ENCODE measurements around the gene ERMP1. TPM values are rescaled to one million over a fixed set of nuclear protein-coding genes. Genes with fewer than 3 reads are reported as not detected.

The ERMP1 gene
- total and polyA plus RNA-seq, 2 donors (not counting 1 experiment from before 2014, with no cell fraction given), result 4.9 to 10.6 TPM

DNA sequence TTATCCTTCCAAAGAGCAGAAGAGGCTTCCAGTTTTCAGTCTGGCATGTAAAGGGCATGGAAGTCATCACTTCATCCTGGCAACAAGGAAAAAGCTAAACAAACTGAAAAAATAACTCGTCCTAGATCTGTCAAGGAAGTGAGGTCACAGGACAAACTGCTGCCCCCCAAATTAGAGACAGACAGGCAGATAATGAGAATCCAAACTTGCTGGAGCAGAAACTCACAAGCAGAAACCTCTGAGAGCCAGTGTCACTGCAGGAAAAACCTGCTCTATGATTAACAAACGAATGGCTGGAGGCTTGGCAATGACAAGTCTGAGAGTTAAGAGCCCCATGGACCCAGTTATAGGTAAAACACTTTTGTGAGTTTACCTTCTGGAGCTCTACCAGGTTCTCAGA lies 38.9 kb upstream of the ERMP1 start:
- Histone ChIP-seq H3K4me3 (ENCODE audit: control extremely low read depth in 1 of 5, extremely low read depth in 1 of 5, insufficient read depth in 1 of 5, low read depth in 2 of 5, low read length in 4 of 5) (no peak overlapping the region), H3K27ac (ENCODE audit: low read length in 2 of 2) (no peak overlapping the region), H3K36me3 (replicated peaks in 1 of 2; ENCODE audit: control extremely low read depth in 1 of 2, control insufficient read depth in 1 of 2, extremely low read depth in 1 of 2, insufficient read depth in 2 of 2, low read length in 1 of 2) (peaks cover 0 to 3% of the 10 kb centered on the region in 2 experiments), H2AFZ (ENCODE audit: insufficient read depth, low read depth, low read length, poor library complexity, severe bottlenecking) (no peak overlapping the region), H3K79me2 (ENCODE audit: control insufficient read depth, insufficient read depth, low read length) (no peaks in the 10 kb centered on the region), H3K9ac (ENCODE audit: low read length) (no peak overlapping the region), H4K20me1 (ENCODE audit: control insufficient read depth, insufficient read depth, low read length, poor library complexity, severe bottlenecking) (no peaks in the 10 kb centered on the region), H3K27me3 (replicated peaks in 1 of 4; ENCODE audit: control extremely low read depth in 1 of 4, control insufficient read depth in 3 of 4, insufficient read depth in 4 of 4, low read length in 3 of 4) (no peaks in the 10 kb centered on the region), H3K4me1 (ENCODE audit: control insufficient read depth in 2 of 2, insufficient read depth in 2 of 2, low read length in 2 of 2) (peaks cover 0 to 7% of the 10 kb centered on the region in 2 donors), H3K4me2 (replicated peaks; ENCODE audit: low read depth, low read length, poor library complexity, severe bottlenecking) (no peak overlapping the region), H3K9me3 (ENCODE audit: control extremely low read depth in 1 of 3, control insufficient read depth in 2 of 3, insufficient read depth in 1 of 3, low read length in 2 of 3) (peaks cover 0 to 2% (median 0%) of the 10 kb centered on the region in 3 donors)
- Mint-ChIP-seq H3K27me3 (no peaks in the 10 kb centered on the region), H3K4me3 (no peak overlapping the region), H3K27ac (no peak overlapping the region), H3K9me3 (ENCODE audit: insufficient read depth) (no peaks in the 10 kb centered on the region), H3K4me1 (peaks cover 7% of the 10 kb centered on the region)
- DNase-seq, result no peak
- intact Hi-C loops (cut with micrococcal nuclease), result no loop called here
- POLR2A ChIA-PET, result no interaction called here
- CTCF ChIA-PET, result interaction anchor here (0.7 to 1.0 kb wide), 2 partner anchors 14 to 706 kb away, joined by 3 read pairs; no protein-coding TSS in a partner anchor
- TF ChIP-seq CTCF (IDR thresholded peaks at IDR 0.05) (no peak), EZH2 (IDR thresholded peaks at IDR 0.05; ENCODE audit: borderline replicate concordance, insufficient read depth, low read depth, low read length, poor library complexity, severe bottlenecking) (no peak)
- ATAC-seq (ENCODE audit: low read depth), result no peak
- WGBS (ENCODE audit: insufficient coverage), result 80% methylated on average over 2 of the region's 2 CpGs

GRCh38 chr9:5870691-5871090 lies 37.8 kb upstream of the ERMP1 start:
- CTCF ChIA-PET, result no interaction called here
- Histone ChIP-seq H3K79me2 (ENCODE audit: control insufficient read depth, insufficient read depth, low read length) (no peaks in the 10 kb centered on the region), H3K4me2 (replicated peaks; ENCODE audit: low read depth, low read length, poor library complexity, severe bottlenecking) (no peak overlapping the region), H3K36me3 (replicated peaks in 1 of 2; ENCODE audit: control extremely low read depth in 1 of 2, control insufficient read depth in 1 of 2, extremely low read depth in 1 of 2, insufficient read depth in 2 of 2, low read length in 1 of 2) (no peaks in the 10 kb centered on the region), H2AFZ (ENCODE audit: insufficient read depth, low read depth, low read length, poor library complexity, severe bottlenecking) (no peak overlapping the region), H4K20me1 (ENCODE audit: control insufficient read depth, insufficient read depth, low read length, poor library complexity, severe bottlenecking) (no peaks in the 10 kb centered on the region), H3K9ac (ENCODE audit: low read length) (no peak overlapping the region), H3K4me3 (ENCODE audit: control extremely low read depth in 1 of 5, extremely low read depth in 1 of 5, insufficient read depth in 1 of 5, low read depth in 2 of 5, low read length in 4 of 5) (no peak overlapping the region), H3K4me1 (ENCODE audit: control insufficient read depth in 2 of 2, insufficient read depth in 2 of 2, low read length in 2 of 2) (peaks cover 0 to under 1% of the 10 kb centered on the region in 2 donors), H3K9me3 (ENCODE audit: control extremely low read depth in 1 of 3, control insufficient read depth in 2 of 3, insufficient read depth in 1 of 3, low read length in 2 of 3) (no peaks in the 10 kb centered on the region), H3K27ac (ENCODE audit: low read length in 2 of 2) (no peak overlapping the region), H3K27me3 (replicated peaks in 1 of 4; ENCODE audit: control extremely low read depth in 1 of 4, control insufficient read depth in 3 of 4, insufficient read depth in 4 of 4, low read length in 3 of 4) (no peaks in the 10 kb centered on the region)
- DNase-seq (no peak), ATAC-seq (ENCODE audit: low read depth) (no peak)
- 100% methylated on average over 1 of the region's 3 CpGs for WGBS (ENCODE audit: insufficient coverage)
- Mint-ChIP-seq H3K4me1 (peaks cover under 1% of the 10 kb centered on the region), H3K27ac (no peak overlapping the region), H3K27me3 (no peaks in the 10 kb centered on the region), H3K9me3 (ENCODE audit: insufficient read depth) (no peaks in the 10 kb centered on the region), H3K4me3 (no peak overlapping the region)
- POLR2A ChIA-PET, result no interaction called here
- TF ChIP-seq CTCF (IDR thresholded peaks at IDR 0.05), result no peak
- TF ChIP-seq EZH2 (IDR thresholded peaks at IDR 0.05; ENCODE audit: borderline replicate concordance, insufficient read depth, low read depth, low read length, poor library complexity, severe bottlenecking), result no peak
- intact Hi-C loops (cut with micrococcal nuclease), result no loop called here
